Activated T-cell treated with anti-CD3 and anti-CD28 coated beads for 1 hour (primary cell): ENCODE results near the gene TENT4A.
A peak's percentile ranks its signal among the peaks of the same experiment; 100 is the strongest.
"Not testable (repeated sequence)": the region's sequence is repeated elsewhere in the genome, so short reads cannot be mapped to it uniquely, and the experiment has no call there.

ENCODE experiments used
- DNase-seq: peaks from one replicate; pipeline ENCODE4 v3.0.0-alpha.2; 2020; ENCODE audit warnings: low read depth

Gene TENT4A

DNA sequence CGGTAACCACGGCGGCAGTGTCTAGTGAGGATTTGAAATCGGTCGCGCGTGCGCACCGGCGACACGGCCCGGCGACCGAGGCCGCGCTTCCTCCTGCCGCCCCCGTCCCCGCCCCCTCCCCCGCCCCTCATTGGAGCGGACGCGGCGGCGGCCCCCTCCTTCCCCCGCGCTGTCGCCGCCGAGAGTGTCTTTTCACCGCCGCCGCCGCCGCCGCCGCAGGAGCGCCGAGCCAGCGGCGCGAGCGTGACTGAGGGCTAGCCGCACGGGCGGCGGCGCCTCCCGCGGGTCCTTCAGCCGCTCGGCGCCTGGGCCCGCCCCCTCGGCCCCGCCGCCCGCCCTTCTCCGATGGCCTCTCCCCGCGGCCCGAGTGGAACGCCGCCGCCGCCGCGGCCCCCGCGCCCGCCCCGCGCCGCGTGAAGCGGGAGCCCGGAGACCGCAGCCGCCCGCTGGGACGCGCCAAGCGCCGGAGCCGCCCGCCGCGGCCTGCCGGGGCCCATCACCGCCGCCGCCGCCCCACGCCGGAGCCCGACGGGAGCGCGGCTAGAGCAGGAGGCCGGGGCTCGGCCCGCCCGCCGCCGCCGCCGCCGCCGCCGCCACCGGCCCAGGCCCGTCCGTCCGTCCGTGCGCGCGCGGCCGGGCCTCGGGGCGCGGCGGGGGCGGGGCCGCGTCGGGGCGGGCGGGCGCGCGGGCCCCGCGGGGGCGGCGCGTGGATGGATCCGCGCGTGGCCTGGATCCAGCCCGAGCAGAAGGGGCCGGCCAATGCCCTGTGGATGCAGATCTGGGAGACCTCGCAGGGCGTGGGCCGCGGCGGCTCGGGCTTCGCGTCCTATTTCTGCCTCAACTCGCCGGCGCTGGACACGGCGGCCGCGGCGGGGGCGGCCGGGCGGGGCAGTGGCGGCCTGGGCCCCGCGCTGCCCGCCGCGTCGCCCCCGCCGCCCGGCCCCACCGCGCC is at the start of gene TENT4A:
Gene TENT4A, plus strand, starts transcription at position 159 of the 952 bp plus-strand sequence. Its CDS starts 552 bp downstream, at position 711.
- peak; percentile 97 for DNase-seq

DNA sequence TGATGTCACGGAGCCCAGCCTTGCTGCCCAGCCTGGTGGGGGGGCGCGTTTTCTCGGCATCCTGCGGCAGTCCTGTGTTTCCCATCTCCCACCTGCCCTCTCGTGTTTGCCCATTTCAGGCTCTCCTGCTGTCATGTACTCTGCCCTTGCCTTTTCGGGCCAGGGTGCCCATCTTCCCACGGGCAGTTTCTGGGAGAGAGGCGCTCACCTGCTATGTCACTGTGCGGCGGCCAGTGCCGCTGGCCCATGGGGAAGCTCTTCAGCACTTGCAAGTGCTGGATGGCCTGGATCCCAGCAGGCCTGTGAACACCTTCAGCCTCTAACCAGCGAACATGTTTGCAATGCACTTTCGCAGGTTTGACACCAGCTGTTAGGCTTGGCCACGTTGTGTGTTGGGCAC is 46.5 kb upstream of the TENT4A start:
- DNase-seq = no peak

DNA sequence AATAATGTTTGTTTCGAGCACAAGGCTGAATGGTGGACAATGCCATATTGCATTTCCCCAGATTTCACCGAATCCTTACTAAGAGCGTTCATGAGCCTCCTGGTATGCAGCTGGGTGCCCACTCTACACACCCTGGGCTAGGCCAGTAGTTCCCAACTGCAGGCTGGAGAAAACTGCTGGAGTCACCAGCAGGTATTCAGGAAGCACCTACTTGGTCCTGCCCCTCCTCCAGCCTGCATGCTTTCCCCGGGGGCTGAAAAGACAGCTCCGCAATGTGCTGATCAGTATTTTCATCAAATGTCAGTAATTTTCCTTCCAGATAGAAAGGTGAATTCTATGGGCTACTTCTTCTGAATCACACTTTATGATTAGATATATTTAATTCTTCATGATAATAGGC is 45.6 kb upstream of the TENT4A start:
- no peak for DNase-seq

DNA sequence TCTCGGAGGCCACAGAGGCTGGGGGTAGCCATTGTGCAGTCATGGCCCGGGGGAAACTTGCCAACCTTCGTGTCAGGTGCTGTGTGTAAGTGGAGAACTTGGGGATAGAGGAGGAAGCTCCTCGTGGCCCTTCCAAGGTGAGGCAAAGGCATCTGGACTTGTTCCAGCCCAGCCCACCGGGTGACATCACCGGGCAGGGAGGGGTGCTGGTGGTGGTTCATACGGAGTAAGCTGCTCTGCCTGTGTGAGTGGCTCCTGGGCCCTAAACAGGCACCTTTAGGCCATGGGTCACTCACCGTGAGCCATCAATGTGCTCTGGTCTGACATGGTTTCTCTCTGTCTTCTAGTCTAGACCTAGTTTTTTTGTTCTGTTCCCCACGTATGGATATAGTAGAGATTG is 44.5 kb upstream of the TENT4A start:
- not testable (repeated sequence) for DNase-seq

DNA sequence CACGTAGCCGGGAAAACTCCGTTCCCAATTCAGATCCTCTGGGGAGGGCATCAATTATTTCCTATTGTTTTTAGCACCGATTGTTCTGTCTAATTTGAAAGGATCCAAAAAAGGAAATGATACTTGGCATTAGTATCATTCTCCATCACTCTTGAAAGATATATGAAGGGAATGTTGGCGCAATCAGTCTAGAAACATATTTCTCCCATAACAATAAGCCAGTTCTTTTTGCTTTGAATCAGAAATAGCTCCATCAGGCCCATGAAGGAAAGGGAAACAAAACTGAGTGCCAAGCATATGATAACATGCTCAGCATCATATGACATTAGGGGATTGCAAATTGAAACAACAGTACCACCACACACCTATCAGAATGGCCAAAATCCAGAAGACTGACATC is 40.2 kb upstream of the TENT4A start:
- no peak for DNase-seq

DNA sequence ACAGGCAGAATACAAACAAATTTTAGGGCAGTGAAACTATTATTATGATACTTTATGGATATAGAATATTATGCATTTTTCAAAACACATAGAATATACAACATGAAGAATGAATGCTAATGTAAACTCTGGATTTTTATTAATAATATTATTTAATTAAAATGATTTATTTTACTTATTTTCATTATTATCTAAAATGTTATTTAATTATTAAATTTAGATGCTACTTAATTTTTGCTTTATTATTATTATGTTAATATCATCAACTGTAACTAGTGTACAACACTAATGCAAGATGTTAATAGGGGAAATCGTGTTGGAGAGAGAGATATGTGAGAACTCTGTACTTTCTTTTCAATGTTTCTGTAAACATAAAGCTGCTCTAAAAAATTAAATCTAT is 39.3 kb upstream of the TENT4A start:
- DNase-seq = no peak

DNA sequence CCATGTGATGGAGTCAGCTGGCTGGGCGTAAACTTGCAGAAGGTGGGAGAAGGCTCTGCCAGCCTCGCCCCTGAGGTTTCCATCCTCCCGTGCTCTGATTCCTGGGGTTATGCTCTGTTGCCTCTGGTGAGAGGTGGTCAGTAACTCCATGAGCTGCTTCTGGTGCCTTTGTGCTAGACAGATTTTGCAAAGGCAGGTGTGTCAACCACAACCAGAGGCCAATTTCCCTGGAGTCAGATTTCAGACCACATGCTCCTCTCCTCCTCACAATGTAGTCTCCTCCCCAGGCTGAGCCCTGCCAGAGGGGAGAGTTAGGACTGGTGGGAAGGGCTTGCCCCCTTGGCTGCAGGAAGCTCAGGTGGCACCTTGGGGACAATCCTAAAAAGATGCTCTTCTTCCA is 38.8 kb upstream of the TENT4A start:
- no peak for DNase-seq

DNA sequence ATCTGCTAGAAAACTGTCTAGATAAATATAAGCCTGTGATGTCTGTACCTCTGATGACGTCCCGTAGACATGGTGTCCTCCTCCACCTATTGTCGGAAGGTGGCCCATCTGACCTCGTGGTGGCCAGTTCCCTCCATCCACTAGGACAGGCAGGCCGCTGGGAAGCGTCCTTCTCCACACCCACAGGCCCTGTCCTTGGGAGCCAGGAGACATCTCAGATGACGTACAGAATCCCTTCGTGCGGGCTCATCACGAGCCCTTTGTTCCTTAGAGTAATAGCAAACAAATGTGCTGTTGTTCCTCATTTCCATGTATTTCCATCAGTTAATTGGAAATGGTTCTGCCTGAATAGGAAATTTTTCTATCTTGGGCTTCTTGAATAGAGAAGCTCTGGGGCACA is 38.3 kb upstream of the TENT4A start:
- no peak for DNase-seq

DNA sequence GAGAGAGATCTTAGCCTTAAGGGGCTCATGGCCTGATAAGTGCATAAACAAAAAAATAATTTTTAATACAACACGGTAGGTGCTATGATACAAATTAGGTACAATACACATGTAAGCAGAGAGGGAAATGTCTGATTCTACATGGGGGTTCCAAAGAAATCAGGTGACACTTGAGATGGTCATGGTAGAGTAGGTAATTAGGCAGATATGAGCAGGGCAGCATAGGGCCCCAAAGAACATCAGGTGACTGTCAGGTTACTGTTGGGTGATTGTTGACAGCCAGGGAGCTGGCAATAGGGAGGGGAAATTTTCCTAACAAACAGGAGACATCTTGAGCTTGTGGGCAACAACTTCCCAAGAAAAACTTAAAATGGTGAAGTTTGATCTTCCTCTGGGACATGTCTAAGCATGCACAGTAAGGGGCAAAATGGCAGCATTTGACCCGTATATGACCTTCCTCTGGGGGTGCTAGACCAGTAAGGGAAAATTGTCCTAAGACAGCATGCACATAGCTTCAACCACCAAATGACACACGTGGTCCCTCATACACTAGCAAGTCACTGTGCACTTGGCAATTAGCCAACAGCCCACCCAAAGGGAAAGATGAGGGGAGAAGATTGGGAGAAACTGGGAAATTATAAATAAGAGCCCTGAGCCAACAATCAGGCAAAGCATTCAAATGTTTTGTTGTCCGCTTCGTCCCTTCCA is 37.3 kb upstream of the TENT4A start:
- no peak for DNase-seq

DNA sequence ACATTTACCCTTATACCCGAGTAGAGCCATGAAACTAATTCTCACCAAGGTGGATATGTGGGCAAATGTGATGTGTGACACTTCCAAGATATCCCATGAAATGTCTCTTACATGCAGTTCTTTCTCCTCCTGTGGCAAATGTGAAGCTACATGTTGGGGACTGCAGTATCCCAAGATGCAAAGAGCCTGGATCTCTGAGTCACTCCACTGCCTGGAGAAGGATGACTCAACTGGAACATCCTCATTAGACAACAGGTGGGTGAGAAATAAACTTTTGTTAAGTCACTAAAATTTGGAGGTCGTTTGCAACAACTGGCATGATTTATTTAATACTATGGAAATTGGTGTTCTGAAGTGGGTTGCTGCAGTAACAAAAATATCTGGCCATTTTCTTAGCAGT is 36.5 kb upstream of the TENT4A start:
- DNase-seq = no peak

DNA sequence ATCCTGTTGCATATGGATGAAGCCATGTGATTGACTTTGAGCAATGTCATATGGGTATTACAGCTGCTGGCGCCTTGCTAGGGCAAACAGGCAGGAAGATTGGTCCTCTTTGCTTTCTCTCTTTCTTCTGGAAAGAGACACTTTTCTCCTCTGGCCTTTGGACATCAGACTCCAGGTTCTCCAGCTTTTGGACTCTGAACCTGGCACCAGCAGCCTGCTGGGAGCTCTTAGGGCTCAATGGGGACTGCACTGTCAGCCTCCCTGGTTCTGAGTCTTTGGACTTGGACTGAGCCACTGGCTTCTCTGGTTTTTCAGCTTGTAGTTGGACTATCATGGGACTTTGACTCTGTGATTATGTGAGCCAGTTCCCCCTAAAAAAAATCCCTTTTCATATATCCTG is 34.8 kb upstream of the TENT4A start:
- no peak for DNase-seq

DNA sequence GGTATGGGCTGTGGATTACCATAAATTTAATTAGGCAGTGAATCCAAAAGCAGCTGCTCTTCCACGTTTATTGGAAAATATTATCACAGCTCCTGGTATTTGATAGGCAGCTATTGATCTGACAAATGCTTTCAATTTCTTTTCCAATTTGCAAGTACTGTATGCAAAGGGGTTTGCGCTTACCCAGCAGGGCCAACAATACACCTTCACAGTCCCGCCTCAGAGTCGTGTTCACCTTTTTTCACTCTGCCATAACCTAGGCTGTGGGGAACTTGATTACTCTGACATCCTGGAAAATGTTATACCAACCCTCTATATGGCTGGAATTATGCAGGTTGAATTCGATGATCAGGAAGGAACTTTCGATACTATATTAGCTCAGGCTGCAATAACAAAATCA is 32.3 kb upstream of the TENT4A start:
- no peak for DNase-seq

DNA sequence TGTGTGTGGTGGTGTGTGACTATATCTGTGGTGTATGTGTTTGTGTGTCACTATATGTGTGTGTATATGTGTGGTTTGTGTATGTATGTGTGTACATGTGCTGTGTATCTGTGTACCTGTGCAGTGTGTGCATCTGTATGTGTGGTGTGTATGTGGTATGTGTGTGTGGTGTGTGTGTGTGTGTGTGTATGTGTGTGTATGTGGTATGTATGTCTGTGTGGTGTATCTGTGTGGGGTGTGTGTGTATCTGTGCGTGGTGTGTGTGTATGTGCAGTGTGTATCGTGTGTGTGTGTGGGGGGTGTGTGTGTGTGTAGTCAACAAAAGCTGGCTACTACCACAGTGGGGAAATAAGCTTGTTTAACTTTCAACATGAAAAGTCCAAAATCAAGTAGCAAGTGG is 31.6 kb upstream of the TENT4A start:
- no peak for DNase-seq

DNA sequence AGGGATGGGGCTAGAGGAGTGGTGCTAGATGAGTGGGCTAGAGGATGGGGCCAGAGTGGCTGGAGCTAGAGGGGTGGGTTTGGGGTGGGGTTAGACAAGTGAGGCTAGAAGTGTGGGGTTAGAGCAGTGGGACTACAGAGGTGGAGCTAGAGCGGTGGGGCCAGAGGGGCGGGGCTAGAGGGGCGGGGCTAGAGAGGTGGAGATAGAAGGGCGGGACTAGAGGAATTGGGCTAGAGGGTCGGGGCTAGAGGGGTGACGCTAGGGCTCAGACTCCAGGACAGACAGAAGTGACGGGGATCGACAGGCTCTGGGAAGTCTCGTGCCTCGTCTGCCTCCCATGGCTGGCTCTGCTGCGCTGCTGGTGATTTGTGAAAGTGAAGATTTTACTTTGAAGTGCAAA is 31.0 kb upstream of the TENT4A start:
- DNase-seq = no peak

DNA sequence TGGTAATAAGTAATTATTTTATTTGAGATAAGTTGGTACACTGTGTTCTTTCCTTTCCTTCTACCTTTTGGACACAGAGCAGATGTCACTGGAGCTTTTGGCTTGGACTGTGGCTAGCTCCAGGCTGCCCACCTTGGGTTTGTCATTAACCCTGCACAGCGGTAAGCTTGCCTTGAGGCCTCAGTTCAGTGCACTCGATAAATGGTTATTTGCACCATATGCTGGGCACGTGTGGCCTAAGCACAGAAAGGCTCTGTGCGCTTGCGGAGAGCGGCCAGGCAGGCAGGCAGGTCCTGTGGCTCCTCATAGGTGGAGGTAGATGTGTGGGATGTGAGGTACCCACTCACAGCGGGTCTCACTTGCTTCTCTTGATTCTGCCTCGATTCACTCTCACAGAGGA is 30.0 kb upstream of the TENT4A start:
- DNase-seq = no peak

DNA sequence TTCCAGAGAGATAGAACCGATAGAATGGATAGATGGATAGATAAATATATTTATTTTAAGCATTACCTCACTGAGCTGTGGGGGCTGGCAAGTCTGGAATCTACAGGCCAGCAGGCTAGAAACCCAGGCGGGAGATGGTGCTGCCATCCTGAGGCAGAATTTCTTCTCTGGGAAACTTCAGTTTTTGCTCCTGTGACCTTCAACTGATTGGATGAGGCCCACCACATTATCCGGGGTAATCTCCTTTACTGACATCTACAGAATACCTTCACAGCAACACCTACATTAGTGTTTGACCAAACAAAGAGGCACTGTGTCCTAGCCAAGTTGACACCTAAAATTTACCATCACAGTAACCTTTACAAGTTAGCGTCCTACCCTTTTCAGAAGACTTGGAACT is 29.2 kb upstream of the TENT4A start:
- no peak for DNase-seq

DNA sequence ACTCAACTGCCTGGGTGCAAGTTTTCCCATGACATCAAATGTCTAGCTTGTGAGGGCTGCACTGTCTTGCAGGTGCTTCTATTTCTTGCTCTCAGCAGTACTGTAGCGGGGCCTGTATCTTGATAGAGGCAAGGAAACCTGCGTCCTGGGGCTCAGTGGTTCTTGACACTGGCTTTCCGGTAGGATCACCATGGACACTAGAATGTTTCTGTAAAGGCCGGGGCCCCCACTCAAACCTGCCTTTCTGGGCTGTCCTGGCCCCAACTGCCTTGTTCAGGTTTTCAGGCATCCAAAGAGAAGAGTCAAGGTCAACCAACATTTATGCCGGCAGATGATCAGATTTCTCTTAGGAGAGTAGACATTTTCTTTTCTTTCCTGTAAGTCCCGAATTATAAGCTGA is 26.7 kb upstream of the TENT4A start:
- no peak for DNase-seq

DNA sequence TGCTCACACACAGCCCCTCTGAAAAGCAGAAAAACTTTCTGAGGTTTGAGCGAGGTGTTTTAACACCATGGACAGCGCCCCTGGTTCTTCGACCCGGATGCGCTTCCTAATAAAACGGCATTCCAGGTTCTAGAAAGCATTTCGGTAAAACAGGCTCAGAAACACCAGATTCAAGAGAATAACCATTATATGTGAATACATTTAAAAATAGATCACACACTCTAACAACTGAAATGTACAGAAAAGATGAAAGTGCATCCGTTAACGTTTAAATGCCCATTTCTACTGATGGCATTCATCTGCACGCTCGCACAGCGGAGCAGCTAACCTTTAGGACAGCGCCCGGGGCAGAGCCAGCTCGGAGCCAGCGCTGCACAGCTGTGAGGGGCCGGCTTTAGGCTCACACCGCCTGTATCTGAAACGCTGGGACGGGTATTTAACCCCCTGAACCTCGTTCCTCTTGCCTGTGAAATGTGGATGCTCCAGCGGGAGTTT is 26.3 kb upstream of the TENT4A start:
- no peak for DNase-seq

DNA sequence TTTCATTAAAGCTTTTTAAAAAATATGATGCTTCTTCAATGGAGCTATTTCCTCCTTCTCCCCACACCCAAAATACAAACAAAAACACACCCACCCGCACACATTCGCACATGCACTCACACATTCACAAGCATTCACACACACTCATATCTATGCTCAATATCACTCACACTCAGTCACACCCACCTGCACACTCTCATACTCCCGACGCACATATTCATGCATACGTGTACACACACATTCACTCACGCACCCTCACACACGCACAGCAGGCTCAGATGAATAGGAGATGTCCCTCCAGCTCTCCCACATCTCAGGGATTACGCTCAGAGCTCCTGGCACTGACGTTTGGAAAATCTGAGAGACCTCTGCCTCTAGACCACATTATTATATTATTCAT is 25.7 kb upstream of the TENT4A start:
- no peak for DNase-seq

DNA sequence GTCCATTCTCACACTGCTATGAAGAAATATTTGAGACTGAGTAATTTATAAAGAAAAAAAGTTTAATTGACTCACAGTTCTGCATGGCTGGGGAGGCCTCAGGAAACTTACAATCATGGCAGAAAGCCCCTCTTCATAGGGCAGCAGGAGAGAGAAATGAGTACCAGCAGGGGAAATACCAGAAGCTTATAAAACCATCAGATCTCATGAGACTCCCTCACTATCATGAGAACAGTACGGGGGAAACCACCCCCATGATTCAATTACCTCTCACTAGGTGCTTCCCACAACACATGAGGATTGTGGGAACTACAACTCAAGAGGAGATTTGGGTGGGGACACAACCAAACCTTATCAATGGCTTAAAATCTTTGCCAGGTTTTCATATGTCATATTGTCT is 20.3 kb upstream of the TENT4A start:
- no peak for DNase-seq

DNA sequence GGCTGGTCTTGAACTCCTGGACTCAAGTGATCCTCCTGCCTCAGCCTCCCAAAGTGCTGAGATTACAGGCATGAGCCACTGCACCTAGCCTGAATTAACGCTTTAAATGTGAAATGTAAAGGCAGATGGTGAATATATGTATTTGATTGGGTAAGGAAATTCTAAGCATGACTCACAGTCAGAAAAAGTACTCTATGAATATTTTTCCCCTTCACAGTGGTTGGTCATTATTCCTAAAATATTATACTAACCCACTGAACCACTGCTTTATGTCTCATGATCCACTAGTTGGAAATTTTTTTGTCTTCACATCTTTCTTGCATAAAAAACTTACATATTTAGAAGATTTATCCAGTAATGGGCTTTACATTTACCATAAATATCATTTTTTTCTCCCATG is 14.5 kb upstream of the TENT4A start:
- DNase-seq = no peak

DNA sequence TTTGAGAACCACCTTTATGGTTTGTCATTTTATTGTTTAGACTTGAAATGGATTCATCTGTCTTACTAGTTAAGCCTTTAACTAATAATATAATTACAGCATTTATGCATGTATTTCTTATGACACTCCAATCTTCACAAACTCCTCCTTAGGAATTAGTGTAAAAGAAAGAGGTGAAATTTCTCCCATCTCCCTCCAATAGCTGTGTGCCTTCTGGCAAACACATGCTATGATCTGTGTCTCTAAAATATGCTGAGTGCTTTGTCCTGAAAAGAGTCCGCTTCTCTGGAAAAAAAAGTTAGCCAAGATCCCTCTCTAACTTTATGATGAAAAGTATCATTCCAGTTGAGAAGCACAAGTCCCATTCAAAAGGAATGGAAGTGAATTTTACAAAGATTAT is 13.9 kb upstream of the TENT4A start:
- no peak for DNase-seq

DNA sequence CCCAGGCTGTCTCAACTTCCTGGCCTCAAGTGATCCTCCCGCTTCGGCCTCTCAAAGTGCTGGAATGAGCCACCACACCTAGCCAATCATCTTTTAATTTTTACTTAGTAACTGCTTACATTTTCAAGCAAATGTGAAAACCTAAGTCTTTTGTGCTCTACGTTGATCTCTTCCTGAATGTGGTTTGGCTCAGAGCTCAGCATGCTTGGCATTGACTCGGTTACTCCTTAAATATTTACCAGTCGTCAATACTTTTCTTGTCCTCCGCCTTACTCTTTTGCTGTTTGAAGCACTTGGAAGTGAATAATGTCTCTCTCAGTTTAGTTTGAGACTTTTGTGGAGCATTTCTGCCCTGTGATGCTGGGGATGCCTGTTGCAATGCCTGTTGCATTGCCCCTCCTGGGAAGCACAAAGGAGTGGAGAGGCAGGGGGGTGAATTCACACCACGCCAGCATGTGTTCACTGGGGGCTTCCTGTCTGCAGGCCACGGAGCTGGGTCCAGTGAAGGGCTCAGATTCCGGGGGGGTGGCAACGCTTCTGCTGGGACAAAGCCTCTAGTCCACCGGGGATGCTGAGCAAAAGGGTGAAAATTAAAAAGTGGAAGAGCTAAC is 13.1 kb upstream of the TENT4A start:
- DNase-seq = no peak
